ENCODE results near the gene CYTH3. TPM values are rescaled to one million over a fixed set of nuclear protein-coding genes. Genes with fewer than 3 reads are reported as not detected.
"Not testable (repeated sequence)": the region's sequence is repeated elsewhere in the genome, so short reads cannot be mapped to it uniquely, and the experiment has no call there.

The CYTH3 gene
- total and polyA plus RNA-seq, 2 of the 4 experiments (the other 2 are of a cell fraction): 14.2 to 34.8 TPM

GRCh38 chr7:6291941-6292340, 19.5 kb upstream of the CYTH3 start:
- ATAC-seq (ENCODE audit: low read depth); H3K4ac ChIP-seq (ENCODE audit: low read depth, low read length); intact Hi-C loops (cut with micrococcal nuclease); H2BK15ac ChIP-seq (ENCODE audit: low read depth, low read length); H2AK5ac ChIP-seq (ENCODE audit: low read depth, low read length); H2BK120ac ChIP-seq (ENCODE audit: low read depth, low read length); H4K5ac ChIP-seq (ENCODE audit: low read depth, low read length); in situ Hi-C loops (cut with MboI; ENCODE audit: low sequenced_read_pairs); dilution Hi-C loops (cut with HindIII; ENCODE audit: low sequenced_read_pairs, unreplicated experiment); H2AFZ ChIP-seq (replicated peaks; ENCODE audit: low read length, poor library complexity); POLR2A ChIA-PET (ENCODE audit: unreplicated experiment); H3K9me1 ChIP-seq (ENCODE audit: insufficient read depth, low read length); H4K91ac ChIP-seq (ENCODE audit: insufficient read depth, low read depth, low read length); H3K79me1 ChIP-seq (ENCODE audit: low read depth in 1 of 2, low read length in 2 of 2); H3K4me3 ChIP-seq (ENCODE audit: insufficient read depth, low read depth, low read length); H3K36me3 ChIP-seq (ENCODE audit: control insufficient read depth, insufficient read depth, low read length); H3K23ac ChIP-seq (ENCODE audit: low read depth, low read length); H3K56ac ChIP-seq (ENCODE audit: extremely low read depth, insufficient read depth, low read length); H3K14ac ChIP-seq (replicated peaks; ENCODE audit: low read depth, low read length); DNase-seq; H3K4me1 ChIP-seq (ENCODE audit: control insufficient read depth, insufficient read depth, low read length); H3K27ac ChIP-seq (ENCODE audit: insufficient read depth, low read length); H2AK9ac ChIP-seq (replicated peaks; ENCODE audit: low read depth, low read length, poor library complexity); H4K20me1 ChIP-seq (ENCODE audit: insufficient read depth, low read length); H3K9ac ChIP-seq (ENCODE audit: low read depth, low read length); H4K8ac ChIP-seq (ENCODE audit: low read depth in 2 of 2, low read length in 2 of 2); H3K27me3 ChIP-seq (ENCODE audit: control insufficient read depth, insufficient read depth, low read length); BruUV-seq (replicated peaks); H3K18ac ChIP-seq (ENCODE audit: low read depth, low read length); CTCF ChIA-PET; H2BK5ac ChIP-seq (ENCODE audit: low read depth, low read length, poor library complexity, severe bottlenecking); H2BK20ac ChIP-seq (ENCODE audit: low read depth, low read length); H3K9me3 ChIP-seq (ENCODE audit: control insufficient read depth, insufficient read depth, low read length); H3K4me2 ChIP-seq (ENCODE audit: low read depth, low read length): not testable (repeated sequence)
- 89% methylated on average over 5 of the region's 12 CpGs; no CpG with 5 or more reads in 1 of the 2 experiments for WGBS, 2 experiments (ENCODE audit: extremely low coverage in 2 of 2, insufficient read length in 1 of 2)
